RKO (cell line): ENCODE measurements around the gene KCTD17.
A peak's percentile ranks its signal among the peaks of the same experiment; 100 is the strongest.

Experiments used
- DNase-seq: peaks from one replicate; pipeline ENCODE4 v3.0.0-alpha.2; 2016; ENCODE audit warnings: low spot score

Gene KCTD17

DNA sequence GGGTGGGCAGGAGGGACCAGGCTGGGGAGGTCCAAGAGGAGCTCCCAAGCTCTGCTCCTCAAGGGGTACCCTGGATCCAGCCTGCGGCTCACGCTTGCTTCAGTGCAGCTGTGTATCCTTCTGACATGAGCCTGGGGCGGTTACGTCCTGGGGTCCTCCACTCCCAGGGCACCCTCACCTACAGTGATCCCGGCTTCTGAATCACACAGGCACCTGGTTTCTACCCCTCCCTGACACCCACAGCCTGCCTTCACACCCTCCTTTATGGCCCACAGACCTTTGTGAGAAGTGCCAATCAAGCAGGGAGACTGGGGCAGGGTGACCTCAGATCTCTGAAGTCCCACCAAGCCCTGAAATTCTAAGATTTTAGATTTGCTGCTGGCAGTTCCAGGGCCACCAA, 30.5 kb upstream of the KCTD17 start:
- no peak for DNase-seq

DNA sequence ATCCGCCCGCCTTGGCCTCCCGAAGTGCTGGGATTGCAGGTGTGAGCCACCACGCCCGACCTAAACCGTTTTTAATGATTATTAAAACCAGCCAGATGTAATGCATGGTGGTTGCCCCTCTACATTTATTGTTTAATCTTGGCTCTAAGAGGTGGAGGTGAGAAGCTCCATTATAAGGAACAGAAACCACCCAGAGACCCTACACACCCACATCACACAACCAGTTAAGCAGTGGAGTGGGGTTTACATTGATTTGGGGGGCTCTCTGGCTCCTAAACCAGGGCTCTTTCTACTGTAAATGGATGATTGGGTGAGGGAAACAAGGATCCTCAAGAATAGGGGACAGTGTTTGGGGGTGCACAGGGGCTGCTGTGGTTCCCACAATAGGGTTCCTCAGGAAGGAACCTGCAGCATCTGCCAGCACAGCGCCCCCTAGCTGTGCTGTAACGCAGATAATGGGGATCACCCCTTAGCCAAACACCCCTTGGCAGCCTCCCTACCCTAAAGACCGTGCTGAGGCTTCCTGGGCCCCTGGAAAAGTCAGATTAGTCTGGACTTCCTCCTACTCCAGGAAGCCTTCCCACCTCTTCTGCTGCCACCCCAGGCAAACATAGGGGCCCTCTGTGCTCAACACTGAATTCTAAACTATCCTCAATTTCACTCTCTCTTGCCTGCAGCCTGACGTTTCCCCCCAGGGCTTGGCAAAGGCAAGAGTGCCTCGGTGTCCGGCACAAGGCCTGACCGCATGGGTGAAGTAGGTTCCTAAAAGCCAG, 29.6 kb upstream of the KCTD17 start:
- peak; percentile 72 for DNase-seq

DNA sequence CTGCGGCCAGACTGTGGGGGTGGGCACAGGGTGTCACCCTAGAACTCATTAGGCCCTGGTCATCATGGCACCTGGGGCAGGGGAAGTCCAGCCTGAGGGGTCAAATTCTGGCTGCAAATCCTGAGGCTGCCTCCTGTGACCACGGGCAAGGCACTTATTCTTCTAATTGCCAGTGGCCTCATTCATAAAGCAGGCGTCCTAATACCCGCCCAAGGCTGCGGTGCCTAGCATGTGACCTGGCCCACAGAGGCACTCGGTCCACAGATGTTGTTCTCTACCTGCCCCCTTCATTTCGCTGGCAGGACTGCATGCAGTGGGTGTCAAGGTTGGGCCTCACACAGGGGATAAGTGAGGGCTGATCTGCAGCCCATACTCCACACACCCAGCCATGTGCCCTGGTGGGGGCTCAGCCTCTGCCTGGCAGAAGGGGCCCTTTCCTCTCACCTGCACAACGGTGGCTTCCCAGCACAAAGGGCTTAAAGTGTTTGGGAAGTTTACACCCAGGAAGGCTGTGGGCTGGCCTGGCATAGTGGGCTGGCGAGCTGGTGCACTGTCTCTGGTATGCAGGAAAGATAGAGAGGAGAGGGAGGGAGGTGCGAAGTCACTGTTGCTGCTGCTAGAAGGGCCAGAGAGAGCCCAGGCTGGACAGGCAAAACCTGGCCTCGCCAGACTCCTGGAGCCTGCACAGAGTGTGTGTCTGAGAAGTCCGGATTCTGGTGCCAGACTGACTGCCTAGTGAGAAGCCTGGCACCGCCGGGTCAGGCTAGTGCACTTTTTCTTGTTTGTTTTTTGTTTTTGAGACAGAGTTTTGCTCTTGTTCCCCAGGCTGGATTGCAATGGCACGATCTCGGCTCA, 28.8 kb upstream of the KCTD17 start:
- DNase-seq, result no peak

DNA sequence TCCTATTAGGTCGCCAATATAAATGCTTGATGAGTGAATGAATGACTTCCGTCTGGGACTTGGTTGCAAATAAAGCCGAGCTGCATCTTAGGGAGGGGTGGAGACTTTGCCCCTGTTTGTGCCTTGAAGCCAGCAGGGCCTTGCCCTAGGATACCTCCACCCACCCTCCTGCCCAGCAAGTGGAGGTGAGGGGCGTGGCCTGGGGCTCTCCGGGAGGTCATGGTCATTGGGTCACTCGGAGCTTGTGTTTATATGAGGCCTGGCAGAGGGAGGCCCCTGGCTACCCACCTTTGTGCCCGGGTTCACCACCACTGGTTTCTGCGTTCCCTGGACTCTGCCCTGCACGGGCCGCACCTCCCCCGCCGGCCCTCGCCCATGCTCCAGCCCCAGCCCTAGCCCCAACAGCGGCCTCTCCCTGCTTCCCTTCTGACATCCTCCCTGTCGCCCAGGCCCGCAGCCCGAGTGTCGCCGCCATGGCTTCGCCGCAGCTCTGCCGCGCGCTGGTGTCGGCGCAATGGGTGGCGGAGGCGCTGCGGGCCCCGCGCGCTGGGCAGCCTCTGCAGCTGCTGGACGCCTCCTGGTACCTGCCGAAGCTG, 27.7 kb upstream of the KCTD17 start:
- DNase-seq, result no peak

DNA sequence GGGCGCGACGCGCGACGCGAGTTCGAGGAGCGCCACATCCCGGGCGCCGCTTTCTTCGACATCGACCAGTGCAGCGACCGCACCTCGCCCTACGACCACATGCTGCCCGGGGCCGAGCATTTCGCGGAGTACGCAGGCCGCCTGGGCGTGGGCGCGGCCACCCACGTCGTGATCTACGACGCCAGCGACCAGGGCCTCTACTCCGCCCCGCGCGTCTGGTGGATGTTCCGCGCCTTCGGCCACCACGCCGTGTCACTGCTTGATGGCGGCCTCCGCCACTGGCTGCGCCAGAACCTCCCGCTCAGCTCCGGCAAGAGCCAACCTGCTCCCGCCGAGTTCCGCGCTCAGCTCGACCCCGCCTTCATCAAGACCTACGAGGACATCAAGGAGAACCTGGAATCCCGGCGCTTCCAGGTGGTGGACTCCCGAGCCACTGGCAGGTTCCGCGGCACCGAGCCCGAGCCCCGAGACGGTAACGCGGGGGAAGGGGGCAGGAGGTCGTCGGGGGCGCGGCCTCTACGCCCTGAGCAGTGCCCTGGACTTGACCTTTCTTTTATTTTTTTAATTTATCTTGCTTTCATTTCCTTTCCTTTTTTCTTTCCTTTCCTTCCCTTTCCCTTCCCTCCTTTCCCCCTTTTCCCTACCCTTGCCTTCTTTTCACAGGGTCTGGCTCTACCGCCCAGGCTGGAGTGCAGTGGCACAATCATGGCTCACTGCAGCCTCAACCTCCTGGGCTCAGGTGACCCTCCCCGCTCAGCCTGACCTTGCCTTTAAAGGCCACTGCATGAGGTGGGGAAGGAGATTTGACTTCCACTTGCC, 27.0 kb upstream of the KCTD17 start:
- no peak for DNase-seq

DNA sequence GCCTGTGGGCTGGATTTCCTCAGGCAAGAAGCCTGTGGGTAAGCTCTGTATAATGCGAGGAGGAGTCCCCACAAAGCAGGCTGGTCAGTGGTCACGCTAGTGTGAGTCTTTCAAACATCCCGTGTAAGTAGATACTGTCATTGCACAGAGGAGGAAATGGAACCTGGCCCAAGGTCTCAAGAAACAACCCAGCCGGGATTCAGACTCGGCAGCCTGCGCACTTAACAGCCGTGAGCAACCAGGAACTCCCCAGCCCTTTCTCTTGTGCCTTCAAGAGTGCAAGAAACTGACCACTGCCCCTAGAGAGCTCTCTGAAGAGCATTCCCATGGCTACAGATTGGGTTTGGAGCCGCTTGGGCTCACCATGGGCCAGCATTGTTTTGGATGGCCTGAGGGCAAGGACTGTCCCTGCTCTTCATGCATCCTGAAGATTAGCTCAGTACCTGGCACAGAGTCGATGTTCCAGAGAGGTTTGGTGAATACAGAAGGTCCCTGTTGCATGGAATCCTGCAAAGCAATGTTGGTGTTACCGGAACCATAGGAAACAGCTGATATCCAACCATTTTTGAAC, 26.0 kb upstream of the KCTD17 start:
- no peak for DNase-seq

DNA sequence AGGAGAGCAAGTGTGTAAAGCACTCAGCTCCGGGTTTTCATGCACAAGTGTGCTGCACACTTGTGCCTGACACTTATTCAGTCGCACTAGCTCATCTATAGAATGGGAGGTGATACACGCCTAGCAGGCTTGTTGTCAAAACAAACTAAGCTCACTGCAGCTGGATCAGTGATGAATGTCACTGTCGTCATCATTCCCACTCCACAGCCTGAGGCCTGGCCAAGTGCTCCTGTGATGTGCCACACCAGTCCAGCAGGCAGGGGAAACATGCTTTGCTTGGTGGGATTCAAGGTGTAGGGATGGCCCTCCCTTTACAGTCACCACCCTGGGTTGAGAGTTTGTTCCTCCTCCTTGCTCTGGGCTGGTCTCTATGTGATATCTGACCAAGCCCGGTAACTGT, 25.2 kb upstream of the KCTD17 start:
- DNase-seq, result no peak

DNA sequence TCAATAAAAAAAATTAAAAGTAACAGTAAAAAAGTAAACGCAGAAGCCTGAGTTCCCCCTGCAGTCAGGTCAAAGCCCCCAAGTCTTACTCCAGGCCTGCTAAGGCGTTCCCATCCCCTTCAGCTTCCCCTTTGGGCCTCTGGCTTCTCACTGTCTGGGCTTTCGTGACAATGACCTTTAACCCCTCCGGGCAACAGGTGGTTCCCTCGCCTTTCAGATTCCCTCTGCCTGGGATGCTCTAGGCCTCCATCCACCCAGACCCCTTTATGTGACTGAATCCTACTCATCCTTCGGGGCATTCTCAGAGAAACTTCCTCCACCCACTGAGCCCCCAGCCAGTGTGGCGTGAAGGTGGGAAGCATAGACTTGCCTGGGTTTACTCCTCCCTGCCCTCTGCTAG, 24.0 kb upstream of the KCTD17 start:
- no peak for DNase-seq

DNA sequence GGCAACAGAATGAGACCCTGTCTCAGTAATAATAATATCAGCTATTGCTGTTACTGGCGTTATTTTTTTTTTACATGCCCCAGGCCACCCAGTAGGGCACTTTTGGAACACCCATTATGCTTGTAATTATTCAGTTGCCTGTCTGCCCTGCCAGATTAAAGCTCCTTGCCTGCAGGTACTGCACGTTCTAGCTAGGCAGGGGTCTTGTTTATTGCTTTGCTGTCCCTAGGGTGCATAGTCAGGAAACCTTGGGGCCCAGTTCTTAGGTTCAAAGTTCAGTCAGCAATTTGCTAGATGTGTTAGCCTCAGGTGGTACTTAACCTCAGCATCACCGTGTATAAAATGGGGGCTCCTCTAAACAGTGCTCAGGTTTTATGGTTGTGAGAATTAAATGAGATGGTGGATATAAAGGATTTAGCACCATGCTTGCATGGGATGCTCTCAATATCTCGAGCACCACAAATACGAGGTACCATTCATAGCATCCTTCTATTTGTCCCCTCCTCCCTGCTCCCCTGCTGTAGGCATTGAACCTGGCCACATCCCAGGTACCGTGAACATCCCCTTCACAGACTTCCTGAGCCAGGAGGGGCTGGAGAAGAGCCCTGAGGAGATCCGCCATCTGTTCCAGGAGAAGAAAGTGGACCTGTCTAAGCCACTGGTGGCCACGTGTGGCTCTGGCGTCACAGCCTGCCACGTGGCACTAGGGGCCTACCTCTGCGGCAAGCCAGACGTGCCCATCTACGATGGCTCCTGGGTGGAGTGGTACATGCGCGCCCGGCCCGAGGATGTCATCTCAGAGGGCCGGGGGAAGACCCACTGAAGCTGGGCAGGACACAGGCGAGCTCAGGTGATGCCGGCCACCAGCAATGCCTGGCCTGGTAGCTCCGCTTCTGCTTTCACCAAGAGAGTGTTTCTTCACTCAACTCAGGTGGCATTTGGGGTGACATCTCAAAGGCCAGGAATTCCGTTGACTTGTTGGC, 22.6 kb upstream of the KCTD17 start:
- DNase-seq, result no peak

DNA sequence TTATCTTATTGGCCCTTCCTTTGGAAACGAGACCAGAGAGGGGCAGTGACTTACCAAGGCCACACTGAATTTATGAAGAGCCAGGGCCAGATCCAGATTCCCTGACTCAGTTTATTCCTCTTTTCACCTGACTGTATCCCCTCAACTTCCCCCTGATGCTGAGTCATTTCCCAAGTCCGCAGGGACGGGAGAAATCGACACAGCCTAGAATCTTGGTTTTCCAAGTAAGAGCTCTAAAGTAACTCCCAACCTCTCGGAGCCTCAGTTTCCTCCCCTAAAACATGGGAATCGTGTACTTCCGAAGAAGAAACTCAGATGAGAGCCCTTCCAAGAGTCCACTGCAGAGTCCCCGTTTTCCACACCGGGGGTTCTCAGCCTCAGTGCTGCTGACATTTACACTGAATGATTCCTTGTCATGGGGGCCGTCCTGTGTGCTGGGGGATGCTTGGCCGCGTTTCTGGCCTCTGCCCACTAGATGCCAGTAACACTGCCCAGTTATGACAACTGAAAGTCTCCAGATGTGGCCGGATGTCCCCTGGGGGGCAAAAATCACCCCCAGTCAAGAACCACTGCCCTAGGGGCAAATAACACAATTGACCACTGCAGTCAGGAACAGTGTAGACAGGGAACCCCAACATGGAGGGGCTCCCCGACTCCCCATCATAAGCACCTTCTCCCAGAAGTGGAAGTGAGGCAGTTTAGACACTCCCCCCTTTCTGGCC, 20.8 kb upstream of the KCTD17 start:
- DNase-seq, result no peak

DNA sequence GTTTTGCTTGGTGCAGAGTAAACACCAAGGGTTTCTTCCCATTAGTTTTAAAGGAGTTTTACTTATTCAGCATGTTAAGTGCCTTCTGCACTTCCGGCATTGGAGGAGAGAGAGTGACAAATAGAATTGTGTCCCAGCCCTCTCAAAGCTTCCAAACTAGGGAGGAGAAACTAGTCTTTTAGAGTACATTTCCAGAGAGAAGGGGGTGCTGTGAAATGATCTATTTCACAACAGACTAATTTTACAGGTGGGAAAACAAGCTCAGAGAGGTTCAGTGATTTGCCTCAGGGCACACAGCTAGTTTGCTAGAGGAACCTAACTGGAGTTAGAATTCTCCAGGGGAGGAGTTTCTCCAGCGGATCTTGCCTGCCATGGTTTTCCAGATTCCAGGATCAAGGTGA, 19.4 kb upstream of the KCTD17 start:
- DNase-seq, result no peak

DNA sequence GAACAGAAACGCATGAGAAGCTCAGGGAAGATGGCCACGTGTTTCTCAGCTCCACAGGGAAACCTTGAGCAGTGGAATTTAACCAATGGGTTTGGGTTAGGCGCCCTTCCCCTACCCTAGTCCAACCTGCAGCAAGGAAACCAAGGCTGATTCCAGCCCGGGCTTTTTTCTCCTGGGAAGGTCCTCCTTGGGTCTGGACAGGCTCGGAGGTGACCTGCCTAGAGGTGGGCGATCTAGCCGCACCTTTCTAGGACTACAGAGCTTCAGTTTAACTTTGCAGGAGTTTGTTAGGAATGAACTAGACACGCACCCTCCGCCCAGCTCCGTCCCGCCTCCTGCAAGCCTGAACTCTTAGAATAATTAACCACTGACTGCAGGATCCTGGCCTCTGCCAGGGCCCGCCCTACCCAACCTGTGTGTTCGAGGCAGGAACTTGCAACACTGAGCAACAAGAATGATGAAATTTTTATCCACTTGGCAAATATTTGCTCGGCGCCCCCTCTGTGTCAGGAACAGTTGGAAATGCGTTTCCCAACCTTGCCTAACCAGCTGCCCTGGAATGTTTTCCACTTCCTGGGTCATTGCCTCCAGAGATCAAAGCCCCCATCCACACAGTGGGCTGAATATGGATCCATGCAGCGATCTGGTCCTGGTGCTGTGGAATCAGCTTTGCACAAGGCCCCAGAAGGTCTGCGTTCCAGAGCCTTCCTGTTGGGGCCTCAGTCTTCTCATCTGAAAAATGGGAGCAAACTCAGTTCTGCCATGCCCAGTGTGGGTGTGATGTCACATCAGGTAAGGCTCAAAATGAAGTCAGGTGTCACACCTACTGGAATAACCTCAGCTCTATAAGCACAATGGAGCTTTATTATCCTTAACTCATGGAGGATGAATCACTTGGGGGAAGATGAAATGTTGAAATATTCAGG, 18.7 kb upstream of the KCTD17 start:
- no peak for DNase-seq

DNA sequence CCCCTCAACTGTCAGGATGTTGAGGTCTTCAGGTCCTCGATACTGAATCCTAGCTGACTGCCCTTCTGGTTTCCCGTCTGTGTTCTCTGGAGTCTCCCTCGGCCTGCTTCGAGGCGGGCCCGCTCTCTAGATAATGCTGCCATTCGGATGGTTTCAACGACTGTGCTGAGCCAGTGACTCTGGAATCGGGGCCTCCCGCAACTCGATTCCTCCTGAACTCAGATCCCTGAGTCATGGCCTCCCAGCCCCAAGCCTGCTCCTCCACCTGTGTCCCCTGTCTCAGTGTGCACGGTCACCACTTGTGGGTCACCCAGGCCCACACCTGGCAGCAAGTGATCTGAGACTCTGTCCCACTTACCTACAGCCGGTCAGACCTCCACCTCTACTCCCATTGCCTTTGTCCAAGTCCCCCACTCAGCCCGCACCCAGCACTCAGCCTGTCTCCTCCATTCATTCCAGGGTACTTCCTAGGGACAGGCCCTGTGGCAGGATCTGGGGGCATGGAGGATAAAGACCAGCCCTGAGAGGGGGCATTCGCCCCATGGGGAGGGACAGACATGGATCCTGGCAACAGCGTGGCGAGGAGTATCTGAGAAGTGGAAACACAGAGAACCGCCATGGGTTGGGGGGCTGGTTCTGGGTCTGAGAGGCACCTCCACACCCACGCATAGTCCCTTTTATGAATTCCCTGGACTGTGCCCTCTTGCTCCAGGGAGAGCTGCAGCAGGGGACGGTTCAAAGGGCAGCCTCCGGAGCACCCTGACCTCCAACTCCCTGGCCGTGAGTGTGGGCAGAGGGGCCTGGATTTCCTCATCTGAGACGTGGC, 17.7 kb upstream of the KCTD17 start:
- DNase-seq, result no peak

DNA sequence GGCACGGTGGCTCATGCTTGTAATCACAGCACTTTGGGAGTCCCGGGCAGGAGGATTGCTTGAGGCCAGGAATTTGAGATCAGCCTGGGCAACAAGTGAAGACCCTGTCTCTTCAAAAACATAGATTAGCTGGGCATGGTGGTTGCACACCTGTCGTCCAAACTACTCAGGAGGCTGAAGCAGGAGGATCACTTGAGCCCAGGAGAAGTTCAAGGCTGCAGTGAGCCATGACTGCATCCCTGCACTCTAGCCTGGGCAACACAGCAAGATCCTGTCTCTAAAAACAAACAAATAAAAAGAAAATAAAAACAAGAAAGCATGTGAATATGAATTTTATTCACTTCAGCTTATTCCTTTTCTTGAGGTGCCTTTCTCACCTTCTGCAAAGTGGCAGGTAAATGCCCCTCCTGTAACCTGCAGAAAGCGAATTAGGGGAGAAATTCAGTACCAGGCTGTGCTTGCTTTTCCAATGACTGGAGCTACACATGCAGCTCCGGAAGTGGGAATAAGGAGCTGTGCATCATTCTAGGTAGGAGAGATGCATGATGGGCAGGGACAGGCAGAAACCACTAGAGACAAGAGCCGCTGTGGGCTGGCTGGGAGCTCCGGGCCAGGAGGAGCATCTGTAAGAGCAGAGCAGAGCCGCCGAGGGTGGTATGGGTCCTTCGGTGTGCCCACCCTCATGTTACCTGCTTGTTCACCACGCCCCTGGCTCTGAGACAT, 14.7 kb upstream of the KCTD17 start:
- DNase-seq, result no peak

DNA sequence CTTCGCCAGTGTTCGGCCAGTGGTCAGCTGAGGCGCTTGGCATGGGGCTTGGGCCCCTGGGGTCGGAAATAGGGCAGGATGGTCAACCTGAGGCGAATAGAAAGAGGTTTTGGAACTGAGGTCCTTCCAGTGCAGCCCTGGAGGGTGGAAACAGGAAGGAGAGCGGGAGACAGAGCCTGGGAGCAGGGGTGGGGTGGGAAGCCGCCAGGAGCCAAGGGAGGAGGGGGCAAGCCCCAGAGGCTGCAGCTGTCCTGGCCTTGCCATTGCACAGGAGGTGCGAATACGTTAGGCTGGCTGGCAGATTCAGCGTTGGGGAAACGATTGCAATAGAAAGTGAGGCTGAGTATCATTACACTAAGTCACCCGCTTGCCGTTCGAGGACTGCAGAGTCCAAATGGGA, 13.9 kb upstream of the KCTD17 start:
- DNase-seq, result no peak

DNA sequence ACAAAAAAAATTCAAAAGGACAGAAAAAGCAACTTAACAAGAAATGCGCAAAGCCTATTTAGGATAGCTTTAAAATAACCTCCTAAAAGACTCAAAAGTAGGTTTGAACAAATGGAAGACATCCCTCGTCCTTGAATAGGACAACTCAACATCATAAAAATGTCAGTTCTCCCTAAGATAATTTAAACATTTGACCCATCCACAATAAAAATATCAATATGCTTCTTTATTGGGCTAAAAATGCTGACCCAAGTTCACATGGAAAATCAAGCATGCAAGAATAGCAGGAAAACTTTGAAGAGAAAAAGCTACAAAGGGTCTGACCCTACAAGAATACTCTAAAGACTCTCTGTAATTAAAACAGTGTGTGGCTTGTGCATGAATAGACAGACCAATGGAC, 12.1 kb upstream of the KCTD17 start:
- no peak for DNase-seq

DNA sequence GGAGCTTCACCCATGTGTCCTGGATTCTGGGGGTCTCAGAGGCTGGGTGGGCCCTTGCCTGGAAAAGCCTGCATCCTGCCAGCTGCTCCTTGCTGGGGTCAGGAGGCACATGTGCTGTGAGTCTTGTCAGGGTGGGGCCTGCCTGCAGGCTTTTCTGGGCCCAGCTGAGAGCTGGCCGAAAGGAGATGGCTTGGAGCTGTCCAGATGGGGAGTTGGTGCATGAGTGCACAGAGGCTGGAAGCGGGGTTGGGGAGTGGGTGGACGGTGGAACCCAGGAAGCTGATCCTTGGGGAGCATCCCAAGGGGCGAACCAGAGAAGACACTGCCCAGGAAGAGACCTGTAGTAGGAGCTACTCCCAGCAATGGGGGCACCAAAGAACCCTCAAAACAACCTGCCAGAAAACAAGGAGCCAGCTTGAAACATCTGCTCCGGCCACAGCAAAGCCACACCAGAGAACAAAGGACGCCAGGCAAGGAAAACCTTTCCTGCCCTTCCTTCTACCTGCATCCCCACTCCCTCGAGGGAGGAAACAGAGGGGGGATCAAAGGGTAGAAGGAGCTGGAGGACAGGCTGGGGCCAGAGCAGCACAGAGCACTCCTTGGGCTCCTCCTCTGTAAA, 8.2 kb upstream of the KCTD17 start:
- no peak for DNase-seq
